Stomach (tissue), 9 donors: ENCODE results near the gene IMPG1. TPM values are rescaled to one million over a fixed set of nuclear protein-coding genes. Genes with fewer than 3 reads are reported as not detected.

Experiments used
- DNase-seq, 2 donors: peaks; one replicate each; pipeline versions ENCODE4 v3.0.0 to v3.0.0-alpha.2; 2013 to 2019
- H3K27ac ChIP-seq, 5 donors: fragments of 200-600 bp in 4 of 5; sonication (generic) in 4 of 5; one replicate each; pipeline ENCODE4 v1.5.1; 2013 to 2019; ENCODE audit warnings: mild to moderate bottlenecking in 1 of 5, moderate library complexity in 1 of 5
- H3K27me3 ChIP-seq, 3 donors: fragments of 200-600 bp; sonication (generic); one replicate each; pipeline ENCODE4 v1.5.1; 2017 to 2019; ENCODE audit warnings: mixed run types in 1 of 3
- H3K36me3 ChIP-seq, 4 donors: fragments of 200-600 bp; sonication (generic); 1 replicate in 3 of 4; 2 replicates in 1 of 4; pipeline ENCODE4 v1.5.1; 2016 to 2019
- H3K4me1 ChIP-seq, 4 donors: fragments of 200-600 bp; sonication (generic); one replicate each; pipeline ENCODE4 v1.5.1; 2016 to 2019
- H3K4me3 ChIP-seq, 4 donors: fragments of 200-600 bp; sonication (generic) in 3 of 4; one replicate each; pipeline ENCODE4 v1.5.1; 2016 to 2019; ENCODE audit warnings: mild to moderate bottlenecking in 1 of 4
- H3K9me3 ChIP-seq, 4 donors: fragments of 200-600 bp; sonication (generic); one replicate each; pipeline ENCODE4 v1.5.1; 2016 to 2019
- CTCF ChIP-seq, 7 experiments: fragments of 450-650 bp in 4 of 7; fragments of 200-600 bp in 3 of 7; sonication (generic) in 3 of 7; IDR thresholded peaks; one replicate each; pipeline ENCODE4 v1.5.1; 2016 to 2019; ENCODE audit warnings: antibody characterized with exemption in 7 of 7, control low read depth in 2 of 7, mild to moderate bottlenecking in 1 of 7
- EP300 ChIP-seq: sonication (generic); formaldehyde crosslinking; IDR thresholded peaks from one replicate; pipeline ENCODE4 v1.6.1; 2017; ENCODE audit warnings: antibody characterized with exemption
- POLR2A ChIP-seq, 4 donors: fragments of 450-650 bp; IDR thresholded peaks; one replicate each; pipeline ENCODE4 v1.6.1; 2016; ENCODE audit warnings: antibody characterized with exemption in 4 of 4, control low read depth in 2 of 4, mild to moderate bottlenecking in 1 of 4, moderate library complexity in 1 of 4
- POLR2AphosphoS5 ChIP-seq, 3 donors: sonication (generic); formaldehyde crosslinking; IDR thresholded peaks; one replicate each; pipeline ENCODE4 v1.6.1; 2016; ENCODE audit warnings: antibody characterized with exemption in 3 of 3
- WGBS, 5 donors: extraction: QIAGEN DNeasy Blood & Tissue Kit in 3 of 5; methylation state at CpG; one replicate each; pipeline versions ENCODE4 v1.1.5 to v1.1.7; 2013 to 2018; 5-methylcytosine and 5-hydroxymethylcytosine counted together
- intact Hi-C: fragments of 100-400 bp; cut with DNase I; formaldehyde crosslinking; loops from one replicate; pipeline ENCODE4 v1.15.1; 2023; ENCODE audit warnings: low total_unique reads
- polyA plus RNA-seq, 3 donors: library from polyadenylated mRNA; stranded (reverse); fragments of 200-250 nt; gene quantifications; one replicate each; pipeline ENCODE4 v1.2.3, GENCODE V29; 2013
- total RNA-seq, 5 donors: library from RNA; depleted of rRNA; stranded (reverse); fragments of >200 nt; gene quantifications; one replicate each; pipeline versions ENCODE4 v1.1.0 to v1.2.3, GENCODE V29; 2014 to 2016
- donor health status: healthy with polysubstance abuse.
- donor health status: Bipolar disorder and iron deficiency.
- donor health status: healthy.

Gene IMPG1
- total and polyA plus RNA-seq, 8 donors, result not detected

DNA sequence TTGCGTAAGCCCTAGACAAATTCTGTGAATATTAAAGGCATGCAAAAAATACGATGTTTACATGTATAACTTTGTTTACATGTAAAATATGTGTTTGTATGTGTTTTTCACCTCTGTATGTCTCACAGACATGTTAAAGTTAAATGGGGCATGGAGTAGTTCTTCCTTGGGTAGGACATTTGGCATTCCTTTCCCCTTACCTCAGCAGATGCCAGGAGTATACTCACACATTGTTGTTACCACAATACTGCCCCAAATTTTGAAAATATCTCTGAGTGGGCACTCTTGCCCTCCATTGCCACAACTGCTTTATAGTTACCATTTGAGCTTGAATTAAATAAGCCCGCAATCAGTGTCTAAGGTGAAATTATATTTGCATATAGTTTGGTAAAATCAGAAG is 175.9 kb downstream of the IMPG1 start:
- no peak overlapping the region for H3K4me3 ChIP-seq
- H3K4me1 ChIP-seq, result peaks cover 0 to 11% (median 0%) of the 10 kb centered on the region in 4 donors
- no peak for DNase-seq
- H3K27ac ChIP-seq, result no peak overlapping the region
- no peak for TF ChIP-seq EP300
- 62 to 97% (median 85%) methylated on average over 3 of the region's 3 CpGs for WGBS, 5 donors
- peaks cover 0 to 46% (median 36%) of the 10 kb centered on the region in 4 donors for H3K36me3 ChIP-seq
- no peaks in the 10 kb centered on the region for H3K9me3 ChIP-seq
- intact Hi-C loops, result no loop called here
- H3K27me3 ChIP-seq, result no peaks in the 10 kb centered on the region

DNA sequence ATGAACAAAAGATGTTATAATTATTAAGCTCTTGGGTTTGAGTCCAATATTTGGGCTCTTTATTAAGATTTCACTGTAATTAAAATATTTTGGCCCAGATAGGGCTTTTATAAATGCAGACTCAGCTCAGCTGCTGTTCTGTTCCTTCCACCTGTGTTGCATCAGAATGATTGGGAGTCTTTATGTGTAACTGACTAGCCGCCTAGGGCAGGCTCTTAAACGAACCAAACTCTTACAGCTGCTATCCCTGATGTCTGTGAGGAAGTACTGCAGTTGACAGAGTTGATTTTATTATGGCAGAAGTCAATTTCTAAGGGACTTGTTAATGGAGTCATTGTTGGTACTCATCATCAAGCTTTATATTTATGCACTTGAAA is 178.7 kb downstream of the IMPG1 start:
- intact Hi-C loops, result no loop called here
- Histone ChIP-seq H3K9me3 (no peaks in the 10 kb centered on the region), H3K4me3 (no peak overlapping the region), H3K27me3 (no peaks in the 10 kb centered on the region), H3K4me1 (peaks cover 0 to 11% (median 0%) of the 10 kb centered on the region in 4 donors), H3K36me3 (peaks cover 0 to 64% (median 55%) of the 10 kb centered on the region in 4 donors), H3K27ac (no peak overlapping the region)
- TF ChIP-seq CTCF (IDR thresholded peaks at IDR 0.05) (no peak), EP300 (no peak), POLR2AphosphoS5 (IDR thresholded peaks at IDR 0.05) (no peak), POLR2A (IDR thresholded peaks at IDR 0.05) (no peak)
- DNase-seq, result no peak
- 57 to 77% (median 65%) methylated on average over 2 of the region's 2 CpGs for WGBS, 5 donors

DNA sequence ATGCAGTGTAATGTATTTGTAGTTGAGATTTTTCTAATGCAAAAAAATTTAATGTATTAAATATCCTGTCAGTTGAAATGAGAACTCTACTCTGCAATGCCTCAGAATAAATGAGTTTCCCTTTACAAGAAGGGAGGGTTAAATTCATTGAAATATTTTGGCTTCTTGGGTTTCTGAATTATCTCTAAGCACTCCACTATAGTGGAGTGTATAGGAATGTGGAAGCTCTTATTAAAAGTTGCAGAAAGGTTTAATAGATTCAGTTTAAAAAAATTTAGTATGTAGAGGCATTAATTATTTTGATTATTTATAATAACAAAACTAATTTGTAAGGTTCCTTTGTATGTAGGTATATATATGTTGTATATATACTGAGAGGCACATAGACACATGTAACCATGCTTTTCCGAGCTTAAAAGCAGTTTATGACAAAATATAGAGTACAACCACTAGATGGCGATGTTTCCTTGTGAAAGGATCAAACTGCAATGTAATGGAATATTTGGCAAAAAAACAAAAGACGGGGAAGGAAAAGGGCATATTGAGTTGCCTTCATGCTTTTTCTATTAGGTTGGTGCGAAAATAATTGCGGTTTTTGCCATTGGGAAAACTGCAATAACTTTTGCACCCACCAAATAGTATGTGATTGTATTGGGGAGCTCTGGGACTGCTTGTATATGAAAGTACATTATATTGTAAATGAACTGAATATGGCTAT is 179.2 kb downstream of the IMPG1 start:
- peaks cover 0 to 11% (median 0%) of the 10 kb centered on the region in 4 donors for H3K4me1 ChIP-seq
- intact Hi-C loops, result no loop called here
- DNase-seq, result peak in 1 of 2 donors; percentile 82

GRCh38 chr6:75892384-75892783 is 180.1 kb downstream of the IMPG1 start:
- no peak for TF ChIP-seq POLR2A (IDR thresholded peaks at IDR 0.05)
- no peak for TF ChIP-seq EP300
- TF ChIP-seq POLR2AphosphoS5 (IDR thresholded peaks at IDR 0.05), result no peak
- no peak for TF ChIP-seq CTCF (IDR thresholded peaks at IDR 0.05)
- intact Hi-C loops, result no loop called here
- peaks cover 0 to 68% (median 62%) of the 10 kb centered on the region in 4 donors for H3K36me3 ChIP-seq
- H3K4me1 ChIP-seq, result peaks cover 0 to 11% (median 0%) of the 10 kb centered on the region in 4 donors
- H3K27me3 ChIP-seq, result no peaks in the 10 kb centered on the region
- DNase-seq, result no peak
- WGBS, 5 donors, result 92 to 97% (median 94%) methylated on average over 8 of the region's 8 CpGs
- no peaks in the 10 kb centered on the region for H3K9me3 ChIP-seq
- no peak overlapping the region for H3K4me3 ChIP-seq
- H3K27ac ChIP-seq, result no peak overlapping the region

More for the DNA sequence above, 179.2 kb downstream of the IMPG1 start:
- Histone ChIP-seq H3K9me3 (no peaks in the 10 kb centered on the region), H3K4me3 (no peak overlapping the region), H3K36me3 (peaks cover 0 to 60% (median 56%) of the 10 kb centered on the region in 4 donors), H3K27me3 (no peaks in the 10 kb centered on the region), H3K27ac (no peak overlapping the region)
- TF ChIP-seq POLR2A (IDR thresholded peaks at IDR 0.05) (no peak), CTCF (IDR thresholded peaks at IDR 0.05) (peak in 5 of 7 experiments; percentile 19 to 69 (median 50))
- WGBS, 5 donors, result 15 to 22% (median 17%) methylated on average over 5 of the region's 5 CpGs

DNA sequence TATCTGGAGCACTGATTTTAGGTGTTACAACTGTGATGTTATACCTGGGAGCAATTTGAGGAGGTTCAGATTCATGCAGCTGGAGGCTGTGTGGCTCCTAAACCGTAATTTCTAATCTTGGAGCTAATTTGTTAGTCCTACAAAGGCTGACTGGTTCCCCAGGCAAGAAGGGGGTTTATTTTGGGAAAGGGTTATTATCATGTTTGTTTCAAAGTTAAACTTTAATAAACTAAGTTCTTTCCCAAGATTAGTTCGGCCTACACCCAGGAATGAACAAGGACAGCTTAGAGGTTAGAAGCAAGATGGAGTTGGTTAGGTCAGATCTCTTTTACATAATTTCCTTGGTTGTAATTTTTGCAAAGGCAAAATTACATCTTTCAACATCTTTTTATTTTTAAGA is 187.6 kb downstream of the IMPG1 start:
- Histone ChIP-seq H3K36me3 (peaks cover 0 to 47% (median 45%) of the 10 kb centered on the region in 4 donors), H3K27me3 (no peaks in the 10 kb centered on the region), H3K4me3 (no peak overlapping the region), H3K4me1 (no peaks in the 10 kb centered on the region), H3K27ac (no peak overlapping the region), H3K9me3 (no peaks in the 10 kb centered on the region)
- TF ChIP-seq EP300 (no peak), CTCF (IDR thresholded peaks at IDR 0.05) (no peak), POLR2AphosphoS5 (IDR thresholded peaks at IDR 0.05) (no peak), POLR2A (IDR thresholded peaks at IDR 0.05) (no peak)
- 36 to 63% (median 50%) methylated on average over 2 of the region's 2 CpGs for WGBS, 5 donors
- DNase-seq, result no peak
- intact Hi-C loops, result no loop called here
